ENCODE data around the gene MVB12B.

Gene MVB12B

GRCh38 chr9:126510564-126510963 is 183.9 kb downstream of the MVB12B start:
- Histone ChIP-seq H3K4me3 (replicated peaks; ENCODE audit: low read depth, low read length) (no peak overlapping the region), H3K27me3 (replicated peaks; ENCODE audit: control insufficient read depth, insufficient read depth, low read length) (no peaks in the 10 kb centered on the region; the same call in none of the 2 replicates), H3K36me3 (ENCODE audit: control insufficient read depth, insufficient read depth, low read length) (no peaks in the 10 kb centered on the region)
- no peak for TF ChIP-seq CTCF (IDR thresholded peaks at IDR 0.05; ENCODE audit: insufficient read depth, low read length, poor library complexity, severe bottlenecking)
- DNase-seq (ENCODE audit: extremely low read depth, insufficient read length) = no peak

GRCh38 chr9:126511411-126511810 is 184.8 kb downstream of the MVB12B start:
- no peak for DNase-seq (ENCODE audit: extremely low read depth, insufficient read length)
- no peak for TF ChIP-seq CTCF (IDR thresholded peaks at IDR 0.05; ENCODE audit: insufficient read depth, low read length, poor library complexity, severe bottlenecking)
- H3K36me3 ChIP-seq (ENCODE audit: control insufficient read depth, insufficient read depth, low read length) = no peaks in the 10 kb centered on the region
- no peak overlapping the region for H3K4me3 ChIP-seq (replicated peaks; ENCODE audit: low read depth, low read length)
- H3K27me3 ChIP-seq (replicated peaks; ENCODE audit: control insufficient read depth, insufficient read depth, low read length) = no peaks in the 10 kb centered on the region; the same call in none of the 2 replicates

- no peak for DNase-seq (ENCODE audit: extremely low read depth, insufficient read length)
- Histone ChIP-seq H3K36me3 (ENCODE audit: control insufficient read depth, insufficient read depth, low read length) (no peaks in the 10 kb centered on the region), H3K27me3 (replicated peaks; ENCODE audit: control insufficient read depth, insufficient read depth, low read length) (no peaks in the 10 kb centered on the region; the same call in none of the 2 replicates), H3K4me3 (replicated peaks; ENCODE audit: low read depth, low read length) (no peak overlapping the region)
- TF ChIP-seq CTCF (IDR thresholded peaks at IDR 0.05; ENCODE audit: insufficient read depth, low read length, poor library complexity, severe bottlenecking) = no peak
These were observed 186.8 kb downstream of the MVB12B start for GRCh38 chr9:126513159-126514036.

- Histone ChIP-seq H3K27me3 (replicated peaks; ENCODE audit: control insufficient read depth, insufficient read depth, low read length) (no peaks in the 10 kb centered on the region; the same call in none of the 2 replicates), H3K36me3 (ENCODE audit: control insufficient read depth, insufficient read depth, low read length) (no peaks in the 10 kb centered on the region), H3K4me3 (replicated peaks; ENCODE audit: low read depth, low read length) (no peak overlapping the region)
- TF ChIP-seq CTCF (IDR thresholded peaks at IDR 0.05; ENCODE audit: insufficient read depth, low read length, poor library complexity, severe bottlenecking) = peak; percentile 0
- peak; percentile 31 for DNase-seq (ENCODE audit: extremely low read depth, insufficient read length)
These were observed 187.6 kb downstream of the MVB12B start for GRCh38 chr9:126514037-126514821.

GRCh38 chr9:126515001-126515872 is 188.6 kb downstream of the MVB12B start:
- TF ChIP-seq CTCF (IDR thresholded peaks at IDR 0.05; ENCODE audit: insufficient read depth, low read length, poor library complexity, severe bottlenecking) = no peak
- Histone ChIP-seq H3K36me3 (ENCODE audit: control insufficient read depth, insufficient read depth, low read length) (no peaks in the 10 kb centered on the region), H3K27me3 (replicated peaks; ENCODE audit: control insufficient read depth, insufficient read depth, low read length) (no peaks in the 10 kb centered on the region; the same call in none of the 2 replicates), H3K4me3 (replicated peaks; ENCODE audit: low read depth, low read length) (no peak overlapping the region)
- no peak for DNase-seq (ENCODE audit: extremely low read depth, insufficient read length)
